ENCODE data around the gene CRCP. TPM values are rescaled to one million over a fixed set of nuclear protein-coding genes. Genes with fewer than 3 reads are reported as not detected.

CRCP gene
- total RNA-seq (2016; rRNA removed; fragmentation: Illumina TruSeq; extraction: Trizol): 31.0 and 41.1 TPM in 2 replicates
- 9.9 and 16.6 TPM in 2 replicates for total RNA-seq (2016; cell fraction: cytosol; rRNA removed; fragmentation: Illumina TruSeq; extraction: Trizol; ENCODE audit: low read depth)
- 31.6 and 44.5 TPM in 2 replicates for total RNA-seq (2016; cell fraction: insoluble cytoplasmic fraction; rRNA removed; fragmentation: Illumina TruSeq; extraction: Trizol)
- 21.3 and 21.4 TPM in 2 replicates for total RNA-seq (2016; cell fraction: membrane; rRNA removed; fragmentation: Illumina TruSeq; extraction: Trizol)
- total RNA-seq (2016; cell fraction: nucleus; rRNA removed; fragmentation: Illumina TruSeq; extraction: Trizol): 13.8 and 14.1 TPM in 2 replicates
- 22.7 and 27.7 TPM in 2 replicates for polyA plus RNA-seq (2011; rRNA removed)
- polyA plus RNA-seq (2011; cell fraction: cytosol; rRNA removed): 27.6 and 28.2 TPM in 2 replicates
- 10.8 and 14.7 TPM in 2 replicates for polyA plus RNA-seq (2011; cell fraction: nucleus; rRNA removed)
- polyA plus RNA-seq (2012): 20.8 and 22.7 TPM in 2 replicates
- 5.1 and 5.2 TPM in 2 replicates for polyA plus RNA-seq (2016; cell fraction: cytosol; fragmentation: Illumina TruSeq; extraction: Trizol; ENCODE audit: low read depth)
- 28.2 and 29.7 TPM in 2 replicates for polyA plus RNA-seq (2016; cell fraction: insoluble cytoplasmic fraction; fragmentation: Illumina TruSeq; extraction: Trizol; ENCODE audit: low read depth)
- 10.6 and 11.6 TPM in 2 replicates for polyA plus RNA-seq (2016; cell fraction: membrane; fragmentation: Illumina TruSeq; extraction: Trizol; ENCODE audit: low read depth)
- 16.1 and 23.0 TPM in 2 replicates for polyA plus RNA-seq (2016; cell fraction: nucleus; fragmentation: Illumina TruSeq; extraction: Trizol; ENCODE audit: insufficient read depth, low read depth)
- 20.8 and 22.0 TPM in 2 replicates for polyA minus RNA-seq (2011; rRNA and poly(A)+ RNA removed; ENCODE audit: low replicate concordance)
- polyA minus RNA-seq (2011; cell fraction: cytosol; rRNA and poly(A)+ RNA removed): 20.6 and 22.6 TPM in 2 replicates
- 18.3 and 21.8 TPM in 2 replicates for polyA minus RNA-seq (2011; cell fraction: nucleus; rRNA and poly(A)+ RNA removed)
- Bru-seq, nascent RNA: percentile 89 among the genes with signal in this experiment
- percentile 98 among the genes with signal in this experiment for BruChase-seq, experiment 1, labeled RNA remaining after a 6-hour chase
- BruChase-seq, experiment 2, labeled RNA remaining after a 2-hour chase: percentile 98 among the genes with signal in this experiment
- long read RNA-seq, experiment 1, transcript CRCP-203 (6 exons, 3,009 nt): major isoform, 13 of 15 reads
- long read RNA-seq, experiment 1, partial matches to known transcripts: 0 of 15 reads
- long read RNA-seq, experiment 1, other reads (novel, unspliced or antisense): 2 of 15 reads
- long read RNA-seq, experiment 2, partial matches to known transcripts: 0 of 21 reads
- long read RNA-seq, experiment 2, other reads (novel, unspliced or antisense): 18 of 21 reads

DNA sequence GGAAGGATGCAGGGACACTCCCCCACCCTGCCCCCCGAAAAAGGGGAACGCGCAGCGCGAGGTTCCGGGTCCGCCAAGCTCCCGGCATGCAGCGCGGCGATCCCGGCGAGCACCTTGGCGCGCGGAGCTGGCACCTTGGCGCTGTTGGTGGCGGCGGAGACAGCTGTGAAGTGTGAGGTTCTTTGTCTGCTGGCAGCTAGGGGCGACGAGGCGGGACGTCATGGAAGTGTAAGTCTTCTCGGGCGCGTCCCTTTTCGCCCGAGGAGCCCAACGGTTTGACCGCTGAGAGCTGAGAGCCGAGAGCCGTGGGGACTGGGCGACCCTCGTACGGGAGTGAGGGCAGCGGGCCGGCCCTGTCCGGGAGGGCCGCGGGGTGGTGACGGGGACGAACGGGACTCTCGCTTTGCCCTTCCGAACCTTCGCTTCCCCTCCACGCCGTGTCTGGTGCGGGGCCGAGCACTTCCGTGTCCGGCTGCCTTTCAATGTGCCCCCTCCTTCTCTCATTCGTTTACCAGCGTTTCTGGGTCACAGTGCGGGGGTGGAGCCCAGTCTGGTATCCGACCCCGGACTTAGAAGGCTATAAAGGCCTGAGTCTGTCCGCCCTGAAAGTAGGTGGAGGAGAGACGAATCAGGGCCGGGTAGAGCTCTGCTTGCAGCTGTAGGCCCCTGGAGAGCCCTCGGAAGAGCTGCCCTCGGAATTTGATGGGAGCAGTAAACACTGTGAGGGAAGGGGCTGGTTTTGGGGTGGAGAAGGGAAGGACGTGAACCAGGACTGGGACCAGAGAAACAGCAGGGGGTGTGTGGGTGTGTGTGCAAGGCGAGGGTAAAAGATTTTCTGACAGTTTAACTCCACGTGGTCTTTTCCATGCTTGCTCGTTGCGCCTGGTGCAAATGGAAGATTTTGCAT is at the start of gene CRCP:
TSS of gene CRCP (plus strand) at position 105 of the 907 bp plus-strand sequence. CDS start at position 221, 116 bp downstream.
- Histone ChIP-seq H3K9me3 (ENCODE audit: low read length) (no peaks in the 10 kb centered on the region), H3K27ac (ENCODE audit: extremely low read length, insufficient read depth, low read length) (peak within 1 kb of the TSS; percentile 98), H3K36me3 (replicated peaks in 1 of 2; ENCODE audit: control insufficient read depth in 1 of 2, insufficient read depth in 2 of 2, low read length in 2 of 2) (0 out of 5 replicates have a peak, but pooled peaks cover 0 to 10% of the 10 kb centered on the region in 2 experiments), H3K79me2 (ENCODE audit: insufficient read depth, low read length) (peaks cover 46% of the 10 kb centered on the region), H4K20me1 (ENCODE audit: insufficient read depth, low read length) (no peaks in the 10 kb centered on the region; the same call in 1 of the 2 replicates), H3K27me3 (ENCODE audit: control insufficient read depth in 1 of 2, insufficient read depth in 2 of 2, low read length in 2 of 2) (no peaks in the 10 kb centered on the region), H3K4me1 (ENCODE audit: insufficient read depth, low read length) (peaks cover 56% of the 10 kb centered on the region), H3K4me2 (ENCODE audit: low read depth, low read length) (peak within 1 kb of the TSS; percentile 90), H3K9ac (ENCODE audit: insufficient read depth, low read depth, low read length) (peak within 1 kb of the TSS; percentile 98), H3K4me3 (replicated peaks in 1 of 3; ENCODE audit: insufficient read depth in 1 of 3, low read depth in 2 of 3, low read length in 3 of 3) (peak within 1 kb of the TSS; percentile 77 to 89 (median 77)), H2AFZ (ENCODE audit: low read length) (no peak within 1 kb of the TSS)
- intact Hi-C loops (cut with micrococcal nuclease; ENCODE audit: unreplicated experiment) (loop anchor here (2.0 to 5.0 kb wide), 2 partner anchors 28 to 38 kb away; partner anchors contain the start of gene ASL), in situ Hi-C loops (cut with HindIII; ENCODE audit: extremely low pct_ligation_motif_present, low pct_unique_long_range_greater_than_20kb) (no loop called here)
- peak; percentile 37 for FAIRE-seq
- ChIA-PET CTCF (ENCODE audit: low intra/inter-chr PET ratio, low total read pairs) (no interaction called here), POLR2A (interaction anchor here (0.6 to 3.2 kb wide), 17 partner anchors 10 to 481 kb away, joined by 3 to 36 read pairs (median 5); partner anchors contain the start of genes ASL and TPST1)
- TSS peak; percentile 88 for BruUV-seq (replicated peaks)
- ATAC-seq: peak; percentile 89
- under 1% methylated on average over 30 of the region's 67 CpGs for WGBS (ENCODE audit: low lambda C conversion rate)
- DNase-seq (ENCODE audit: low spot score): peak; percentile 87
- no peak; the same call in 1 of the 2 replicates for TF ChIP-seq ZNF530 (CRISPR knock-in tag; IDR thresholded peaks at IDR 0.05; ENCODE audit: low read depth)
- no peak for TF ChIP-seq RXRB (CRISPR knock-in tag; IDR thresholded peaks at IDR 0.05; ENCODE audit: borderline replicate concordance)
- TF ChIP-seq ZNF790 (CRISPR knock-in tag; IDR thresholded peaks at IDR 0.05; ENCODE audit: borderline replicate concordance): no peak
- 0 out of 2 replicates have a peak, but pooled peaks have one; percentile 16 for TF ChIP-seq RCOR2 (CRISPR knock-in tag; IDR thresholded peaks at IDR 0.05)
- TF ChIP-seq PHB2 (IDR thresholded peaks at IDR 0.05; ENCODE audit: partially characterized antibody): no peak
- no peak for TF ChIP-seq FOXA1 (IDR thresholded peaks at IDR 0.05)
- no peak for TF ChIP-seq FOXA1 (CRISPR knock-in tag; IDR thresholded peaks at IDR 0.05)
- TF ChIP-seq ATF2 (CRISPR knock-in tag; IDR thresholded peaks at IDR 0.05): no peak
- TF ChIP-seq ZNF326 (CRISPR knock-in tag; IDR thresholded peaks at IDR 0.05; ENCODE audit: borderline replicate concordance): no peak
- peak; percentile 31; the same call in 1 of the 2 replicates for TF ChIP-seq ARNTL (CRISPR knock-in tag; IDR thresholded peaks at IDR 0.05)
- peak; percentile 89 for TF ChIP-seq AGO2 (optimal IDR thresholded peaks at IDR 0.05; ENCODE audit: low read depth, low read length)
- TF ChIP-seq ZNF430 (CRISPR knock-in tag; IDR thresholded peaks at IDR 0.05): no peak; the same call in 1 of the 2 replicates
- peak; percentile 61; the same call in 1 of the 2 replicates for TF ChIP-seq GMEB1 (CRISPR knock-in tag; IDR thresholded peaks at IDR 0.05; ENCODE audit: borderline replicate concordance)
- peak; percentile 4; the same call in 1 of the 2 replicates for TF ChIP-seq CBX5 (CRISPR knock-in tag; IDR thresholded peaks at IDR 0.05; ENCODE audit: borderline replicate concordance)
- TF ChIP-seq CBFB (CRISPR knock-in tag; IDR thresholded peaks at IDR 0.05): no peak

Measured in HepG2 (cell line).